ENCODE measurements around the gene DTNB.
"Not testable (repeated sequence)": the region's sequence is repeated elsewhere in the genome, so short reads cannot be mapped to it uniquely, and the experiment has no call there.

The DTNB gene

GRCh38 chr2:25639696-25640095 is 33.7 kb downstream of the DTNB start:
- DNase-seq (ENCODE audit: low read depth), result no peak
- TF ChIP-seq CTCF (IDR thresholded peaks at IDR 0.05; ENCODE audit: control insufficient read depth, insufficient read depth, low read depth, low read length, missing control alignments), result no peak
- no peak overlapping the region for H3K4me3 ChIP-seq (ENCODE audit: control insufficient read depth, low read depth, low read length)

- no peak for TF ChIP-seq CTCF (IDR thresholded peaks at IDR 0.05; ENCODE audit: control insufficient read depth, insufficient read depth, low read depth, low read length, missing control alignments)
- DNase-seq (ENCODE audit: low read depth), result no peak
- no peak overlapping the region for H3K4me3 ChIP-seq (ENCODE audit: control insufficient read depth, low read depth, low read length)
Observed at GRCh38 chr2:25639131-25639530, 34.2 kb downstream of the DTNB start.

GRCh38 chr2:25635797-25636196 is 37.6 kb downstream of the DTNB start:
- TF ChIP-seq CTCF (IDR thresholded peaks at IDR 0.05; ENCODE audit: control insufficient read depth, insufficient read depth, low read depth, low read length, missing control alignments), result no peak
- no peak for DNase-seq (ENCODE audit: low read depth)
- H3K4me3 ChIP-seq (ENCODE audit: control insufficient read depth, low read depth, low read length), result no peak overlapping the region

- H3K4me3 ChIP-seq (ENCODE audit: control insufficient read depth, low read depth, low read length); DNase-seq (ENCODE audit: low read depth): not testable (repeated sequence)
Observed at GRCh38 chr2:25633801-25634200, 39.6 kb downstream of the DTNB start.

- no peak for TF ChIP-seq CTCF (IDR thresholded peaks at IDR 0.05; ENCODE audit: control insufficient read depth, insufficient read depth, low read depth, low read length, missing control alignments)
- DNase-seq (ENCODE audit: low read depth), result no peak
Observed at GRCh38 chr2:25632396-25632795, 41.0 kb downstream of the DTNB start.

GRCh38 chr2:25624635-25625034 is 48.7 kb downstream of the DTNB start:
- H3K4me3 ChIP-seq (ENCODE audit: control insufficient read depth, low read depth, low read length), result no peak overlapping the region
- TF ChIP-seq CTCF (IDR thresholded peaks at IDR 0.05; ENCODE audit: control insufficient read depth, insufficient read depth, low read depth, low read length, missing control alignments), result no peak

More at GRCh38 chr2:25632396-25632795, 41.0 kb downstream of the DTNB start:
- no peak overlapping the region for H3K4me3 ChIP-seq (ENCODE audit: control insufficient read depth, low read depth, low read length)

GRCh38 chr2:25623361-25623760 is 50.0 kb downstream of the DTNB start:
- no peak for DNase-seq (ENCODE audit: low read depth)
- H3K4me3 ChIP-seq (ENCODE audit: control insufficient read depth, low read depth, low read length), result no peak overlapping the region
- no peak for TF ChIP-seq CTCF (IDR thresholded peaks at IDR 0.05; ENCODE audit: control insufficient read depth, insufficient read depth, low read depth, low read length, missing control alignments)

More at GRCh38 chr2:25624635-25625034, 48.7 kb downstream of the DTNB start:
- DNase-seq (ENCODE audit: low read depth), result no peak
